Fibroblast of skin of left biceps (primary cell): ENCODE data around the gene MAG.

Experiments used
- DNase-seq, 2 experiments: peaks; one replicate each; pipeline ENCODE4 v3.0.0-alpha.2; 2013; ENCODE audit warnings: low read depth in 2 of 2

MAG gene

GRCh38 chr19:35317464-35318043 lies 25.6 kb downstream of the MAG start:
- DNase-seq: no peak

- DNase-seq: no peak
Measured at GRCh38 chr19:35318679-35319448, 26.9 kb downstream of the MAG start.

- DNase-seq: no peak
Measured at GRCh38 chr19:35320065-35320713, 28.2 kb downstream of the MAG start.

DNA sequence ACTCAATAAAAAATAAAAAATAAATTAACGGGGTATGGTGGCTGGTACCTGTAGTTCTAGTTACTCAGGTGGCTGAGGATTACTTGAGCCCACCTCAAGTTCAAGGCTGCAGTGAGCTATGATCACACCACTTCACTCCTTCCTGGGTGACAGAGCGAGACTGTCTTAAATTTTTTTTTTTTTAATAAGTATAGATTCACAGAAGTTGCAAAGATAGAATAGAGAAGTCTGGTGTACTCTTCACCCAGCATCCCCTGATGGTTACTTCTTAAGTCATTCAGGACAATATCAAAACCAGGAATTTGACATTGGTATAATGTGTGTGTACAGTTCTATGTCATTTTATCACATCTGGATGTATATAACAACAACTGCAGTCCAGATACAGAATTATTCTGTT lies 29.3 kb downstream of the MAG start:
- DNase-seq: no peak

- no peak for DNase-seq
Measured at GRCh38 chr19:35322014-35322413, 30.1 kb downstream of the MAG start.

GRCh38 chr19:35327642-35328041 lies 35.7 kb downstream of the MAG start:
- DNase-seq: no peak

DNA sequence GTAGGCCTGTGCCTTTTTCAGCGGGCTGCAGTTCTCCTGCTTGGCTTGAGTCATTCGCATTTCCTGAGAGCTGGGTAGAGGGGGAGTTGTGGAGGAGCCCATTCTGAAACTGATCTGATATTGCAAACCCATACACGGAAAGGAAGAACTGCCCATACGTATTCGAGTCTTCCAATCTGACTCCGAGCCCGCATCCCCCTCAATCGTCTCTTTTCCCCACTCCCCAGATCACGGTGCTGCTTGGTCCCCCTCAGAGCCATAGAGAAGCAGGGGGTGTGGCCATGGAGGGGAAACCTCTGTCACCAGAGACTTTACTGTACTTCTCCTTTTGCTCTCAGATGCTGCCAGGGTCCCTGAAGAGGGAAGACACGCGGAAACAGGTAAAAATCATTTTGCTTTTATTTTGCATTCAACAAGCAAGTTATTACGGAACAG lies 36.9 kb downstream of the MAG start, which contains the start of gene CD22:
TSS of gene CD22 (plus strand) at position 337 of the 435 bp plus-strand sequence. CDS start 2,854 bp downstream, outside the sequence.
- no peak for DNase-seq

DNA sequence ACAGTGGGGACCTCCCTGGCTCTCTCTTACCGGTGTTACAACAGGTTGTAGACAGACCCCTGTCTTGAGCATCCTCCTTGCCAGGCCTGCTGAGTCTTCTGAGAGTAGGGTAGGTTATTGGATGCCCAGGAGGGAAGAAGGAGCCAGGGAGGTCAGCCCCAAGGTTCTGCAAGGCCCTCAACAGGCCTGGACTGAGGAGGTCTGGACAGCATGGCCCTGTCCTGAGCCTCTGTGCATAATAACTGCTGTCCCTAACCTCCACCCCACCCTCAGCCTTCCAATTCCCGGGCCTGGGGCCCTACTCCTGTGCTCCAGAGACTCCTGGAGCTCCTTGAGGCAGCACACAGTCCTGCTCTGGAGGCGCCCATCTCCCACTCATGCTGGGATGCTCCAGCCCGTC lies 37.4 kb downstream of the MAG start:
- DNase-seq: no peak

DNA sequence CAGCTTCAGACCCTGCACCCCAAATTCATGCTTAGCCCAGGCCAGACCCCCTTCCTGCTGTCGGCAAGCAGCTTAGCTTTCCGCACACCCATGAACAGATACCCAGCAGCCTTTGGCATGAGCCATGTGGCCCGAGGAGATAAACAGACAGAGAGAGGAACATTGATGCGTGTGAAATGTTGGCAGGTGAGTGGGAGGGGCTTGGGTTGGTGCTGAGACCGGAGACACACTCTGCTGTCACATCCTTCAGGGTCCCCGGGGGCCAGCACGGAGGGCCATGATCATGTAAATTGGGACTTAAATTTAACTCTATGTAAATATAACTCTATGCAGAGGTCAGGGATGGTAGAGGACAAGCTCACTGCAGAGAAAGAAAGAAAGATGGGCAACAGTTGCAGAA lies 38.5 kb downstream of the MAG start:
- DNase-seq: no peak

DNA sequence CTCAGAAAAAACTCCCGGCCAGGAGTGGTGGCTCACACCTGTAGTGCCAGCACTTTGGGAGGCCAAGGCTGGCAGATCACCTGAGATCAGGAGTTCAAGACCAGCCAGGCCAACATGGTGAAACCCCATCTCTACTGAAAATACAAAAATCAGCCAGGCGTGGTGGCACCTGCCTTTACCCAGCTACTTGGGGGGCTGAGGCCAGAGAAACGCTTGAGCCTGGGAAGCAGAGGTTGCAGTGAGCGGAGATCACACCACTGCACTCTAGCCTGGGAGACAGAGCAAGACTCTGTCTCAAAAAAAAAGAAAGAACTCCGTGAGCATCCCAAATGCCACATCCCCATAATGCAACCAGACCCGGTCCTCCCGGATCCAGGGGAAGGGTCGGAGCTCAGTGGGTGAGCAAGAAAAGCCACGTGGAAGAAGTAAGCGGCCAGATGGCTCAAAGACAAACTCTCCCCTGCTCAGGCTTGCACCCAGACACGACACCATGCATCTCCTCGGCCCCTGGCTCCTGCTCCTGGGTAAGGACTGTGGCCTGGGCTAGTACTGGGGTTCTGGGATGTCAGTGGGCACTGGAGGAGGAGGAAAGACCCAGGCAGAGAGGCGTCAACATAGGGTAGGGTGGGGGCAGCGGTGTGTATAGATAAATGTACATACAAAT lies 39.7 kb downstream of the MAG start:
- DNase-seq: no peak

DNA sequence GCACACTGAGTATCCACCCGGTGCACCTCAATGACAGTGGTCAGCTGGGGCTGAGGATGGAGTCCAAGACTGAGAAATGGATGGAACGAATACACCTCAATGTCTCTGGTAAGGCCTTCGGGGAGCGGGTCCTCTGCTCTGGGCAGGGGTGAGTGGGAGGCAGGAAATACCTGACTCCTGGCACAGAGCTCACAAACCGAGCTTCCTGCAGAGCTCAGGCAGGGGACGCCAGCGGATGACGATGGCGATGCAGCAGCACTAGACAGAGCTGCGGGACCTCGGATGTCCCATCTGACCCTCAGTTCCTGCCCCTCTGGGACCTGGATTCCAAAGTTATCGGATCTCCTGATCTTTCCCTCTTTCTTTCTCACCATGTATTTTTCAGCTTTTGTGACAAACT lies 40.9 kb downstream of the MAG start:
- no peak for DNase-seq

GRCh38 chr19:35334144-35334753 lies 42.3 kb downstream of the MAG start:
- no peak for DNase-seq

DNA sequence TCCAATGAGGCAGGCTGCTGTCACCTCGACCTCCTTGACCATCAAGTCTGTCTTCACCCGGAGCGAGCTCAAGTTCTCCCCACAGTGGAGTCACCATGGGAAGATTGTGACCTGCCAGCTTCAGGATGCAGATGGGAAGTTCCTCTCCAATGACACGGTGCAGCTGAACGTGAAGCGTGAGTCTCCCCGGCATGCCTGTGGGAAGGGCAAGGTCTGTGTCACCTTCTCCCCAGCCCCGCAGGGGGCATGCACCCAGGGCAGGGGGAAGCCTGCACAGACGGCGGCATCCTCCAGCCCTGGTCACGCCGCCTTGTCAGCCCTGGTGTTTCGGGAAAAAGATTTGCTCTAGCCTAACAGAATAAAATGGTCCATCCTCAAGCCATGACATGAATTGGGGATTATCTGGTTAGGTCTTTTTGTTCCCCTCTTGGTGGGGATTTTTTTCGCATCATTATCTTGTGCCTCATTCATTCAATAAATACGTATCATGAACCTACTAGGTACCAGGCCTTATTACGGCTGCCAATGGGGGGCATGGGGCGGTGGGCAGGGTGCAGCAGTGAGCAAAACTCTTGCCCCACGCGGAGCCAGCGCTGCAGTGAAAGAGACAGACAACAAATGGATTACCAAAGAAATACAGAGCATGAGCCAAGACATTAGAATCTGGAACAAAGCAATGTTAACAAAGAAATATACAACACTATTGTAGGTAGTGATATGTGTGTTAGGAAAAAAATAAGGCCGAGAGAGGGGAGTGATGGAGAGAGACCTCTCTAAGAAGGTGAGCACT lies 44.4 kb downstream of the MAG start:
- DNase-seq: no peak

DNA sequence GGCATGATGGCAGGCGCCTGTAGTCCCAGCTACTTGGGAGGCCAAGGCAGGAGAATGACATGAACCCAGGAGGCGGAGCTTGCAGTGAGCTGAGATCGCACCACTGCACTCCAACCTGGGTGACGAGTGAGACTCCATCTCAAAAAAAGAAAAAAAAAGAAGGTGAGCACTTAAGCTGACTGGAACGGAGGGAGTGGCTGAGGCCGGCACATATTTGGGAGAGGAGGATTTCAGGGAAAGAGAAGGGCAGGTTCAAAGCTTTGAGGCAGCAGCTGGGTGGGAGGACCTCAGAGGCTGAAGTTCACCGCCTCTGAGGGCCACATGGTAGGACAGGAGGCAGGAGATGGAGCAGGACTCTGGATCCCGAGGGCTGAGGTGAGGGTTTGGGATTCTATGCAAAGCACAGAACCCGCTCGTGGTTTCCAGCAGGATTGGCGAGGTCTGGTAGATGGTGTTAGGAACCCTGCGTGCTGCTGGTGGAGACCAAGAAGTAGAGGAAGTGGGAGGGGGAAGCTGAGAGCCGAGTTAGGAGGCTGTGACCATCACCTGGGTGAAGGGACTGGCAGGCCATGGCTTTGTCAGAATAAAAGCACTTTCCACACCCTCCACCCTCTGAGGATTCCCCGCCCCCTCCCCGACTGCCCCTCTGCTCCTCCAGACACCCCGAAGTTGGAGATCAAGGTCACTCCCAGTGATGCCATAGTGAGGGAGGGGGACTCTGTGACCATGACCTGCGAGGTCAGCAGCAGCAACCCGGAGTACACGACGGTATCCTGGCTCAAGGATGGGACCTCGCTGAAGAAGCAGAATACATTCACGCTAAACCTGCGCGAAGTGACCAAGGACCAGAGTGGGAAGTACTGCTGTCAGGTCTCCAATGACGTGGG lies 45.4 kb downstream of the MAG start:
- no peak for DNase-seq

GRCh38 chr19:35337984-35338296 lies 46.0 kb downstream of the MAG start:
- DNase-seq: no peak

DNA sequence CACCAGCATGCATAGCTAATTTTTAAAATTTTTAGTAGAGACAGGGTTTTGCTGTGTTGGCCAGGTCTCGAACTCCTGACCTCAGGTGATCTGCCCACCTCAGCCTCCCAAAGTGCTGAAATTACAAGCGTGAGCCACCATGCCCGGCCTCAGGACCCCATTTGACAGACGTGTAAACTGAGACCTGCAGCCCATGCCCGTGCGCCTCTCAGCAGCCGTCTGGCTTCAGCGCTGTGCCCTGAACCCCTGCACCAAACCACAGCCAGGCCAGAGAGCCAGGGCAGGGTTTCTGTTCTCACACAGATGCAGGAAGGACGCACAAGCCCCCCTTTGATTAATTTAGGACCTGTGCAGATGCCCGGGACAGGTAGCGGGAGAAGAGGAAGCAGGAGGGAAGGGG lies 48.5 kb downstream of the MAG start:
- no peak for DNase-seq

- DNase-seq: no peak
Measured at GRCh38 chr19:35341006-35341405, 49.0 kb downstream of the MAG start.

GRCh38 chr19:35341565-35342225 lies 49.7 kb downstream of the MAG start:
- no peak for DNase-seq

- no peak for DNase-seq
Measured at GRCh38 chr19:35342430-35342829, 50.5 kb downstream of the MAG start.

- no peak for DNase-seq
Measured at GRCh38 chr19:35344511-35345031, 52.6 kb downstream of the MAG start.
